SH-SY5Y (cell line): ENCODE results near the gene CYP2C8.

ENCODE experiments used
- GATA2 ChIP-seq: IDR thresholded peaks from 2 replicates; pipeline ENCODE4 v1.6.1; 2011; ENCODE audit warnings: mild to moderate bottlenecking, low read depth, low read length
- GATA3 ChIP-seq: IDR thresholded peaks from 2 replicates; pipeline ENCODE4 v1.6.1; 2011; ENCODE audit warnings: low read depth, mild to moderate bottlenecking, low read length, moderate library complexity

DNA sequence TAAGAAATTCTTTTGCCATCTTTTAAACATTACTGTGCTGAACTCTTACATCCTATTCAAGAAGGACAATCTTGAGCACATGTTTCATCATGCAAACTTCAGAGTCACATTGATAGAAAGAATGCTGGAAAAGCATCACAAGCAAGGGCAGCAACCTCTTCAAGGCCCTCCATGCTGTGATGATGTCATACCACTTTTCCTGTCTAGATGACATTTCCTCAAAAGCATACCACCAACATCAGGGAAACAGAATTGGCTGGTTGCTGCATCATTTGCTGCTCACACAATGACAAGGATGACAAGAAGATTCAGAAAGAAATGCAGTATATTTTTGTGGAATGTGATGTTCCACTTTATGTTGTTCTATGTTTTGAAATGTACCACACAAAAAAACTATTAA, 37.6 kb downstream of the CYP2C8 start:
- no peak for TF ChIP-seq GATA2
- no peak for TF ChIP-seq GATA3
